ACC112 (cell line): ENCODE results near the gene SVOPL.
"Not testable (repeated sequence)": the region's sequence is repeated elsewhere in the genome, so short reads cannot be mapped to it uniquely, and the experiment has no call there.

Experiments
- H2AFZ ChIP-seq: fragments of 200-600 bp; sonication (generic); one replicate; pipeline ENCODE4 v1.6.0; 2017; ENCODE audit warnings: antibody characterized with exemption, low read length; ENCODE audit not compliant: unreplicated experiment
- H3K27ac ChIP-seq: fragments of 200-600 bp; sonication (generic); 2 replicates; pipeline ENCODE4 v1.5.1; 2014; ENCODE audit warnings: low read depth, mild to moderate bottlenecking, antibody characterized with exemption, low read length, moderate library complexity
- H3K27me3 ChIP-seq: fragments of 200-600 bp; sonication (generic); 2 replicates; pipeline ENCODE4 v1.6.1; 2014; ENCODE audit warnings: mild to moderate bottlenecking, antibody characterized with exemption, low read length, moderate library complexity, mixed read lengths; ENCODE audit not compliant: insufficient read depth
- H3K36me3 ChIP-seq: fragments of 200-600 bp; sonication (generic); 2 replicates; pipeline ENCODE4 v1.6.1; 2016; ENCODE audit warnings: mild to moderate bottlenecking, antibody characterized with exemption, low read length, moderate library complexity, mixed read lengths; ENCODE audit not compliant: insufficient read depth
- H3K4me1 ChIP-seq: fragments of 200-600 bp; sonication (generic); one replicate; pipeline ENCODE4 v1.6.1; 2016; ENCODE audit warnings: low read length, mixed read lengths; ENCODE audit not compliant: insufficient read depth, unreplicated experiment, control insufficient read depth
- H3K4me3 ChIP-seq: fragments of 200-600 bp; sonication (generic); 2 replicates; pipeline ENCODE4 v1.5.1; 2014; ENCODE audit warnings: mild to moderate bottlenecking, low read depth, low read length
- H3K79me2 ChIP-seq: fragments of 200-600 bp; sonication (generic); one replicate; pipeline ENCODE4 v1.6.0; 2016; ENCODE audit warnings: low read length; ENCODE audit not compliant: control insufficient read depth, unreplicated experiment, insufficient read depth

Gene SVOPL

DNA sequence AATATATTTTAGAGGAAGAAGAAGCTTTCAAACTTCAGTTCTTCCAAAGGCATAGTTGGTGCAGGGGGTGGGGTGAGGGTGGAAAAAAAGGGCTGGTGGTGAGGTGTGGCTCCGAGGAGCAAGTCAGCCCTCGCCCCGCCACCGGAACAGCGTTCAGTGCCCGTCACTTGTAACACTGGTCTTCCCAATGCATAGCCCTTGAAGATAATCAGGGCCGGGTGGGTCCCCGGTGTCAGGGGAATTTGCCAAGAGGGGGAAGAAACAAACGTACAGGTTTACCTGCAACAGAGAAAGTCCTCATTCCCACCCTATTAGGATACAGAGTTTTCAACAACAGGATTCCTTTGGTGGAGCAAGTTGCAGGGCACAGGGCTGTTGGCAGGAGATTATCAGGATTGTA, 1.5 kb downstream of the SVOPL start:
- Histone ChIP-seq H3K27ac (no peak overlapping the region), H3K36me3 (no peaks in the 10 kb centered on the region), H3K27me3 (peaks cover 32% of the 10 kb centered on the region), H3K79me2 (no peaks in the 10 kb centered on the region), H3K4me3 (no peak overlapping the region), H3K4me1 (no peaks in the 10 kb centered on the region), H2AFZ (no peak overlapping the region)

DNA sequence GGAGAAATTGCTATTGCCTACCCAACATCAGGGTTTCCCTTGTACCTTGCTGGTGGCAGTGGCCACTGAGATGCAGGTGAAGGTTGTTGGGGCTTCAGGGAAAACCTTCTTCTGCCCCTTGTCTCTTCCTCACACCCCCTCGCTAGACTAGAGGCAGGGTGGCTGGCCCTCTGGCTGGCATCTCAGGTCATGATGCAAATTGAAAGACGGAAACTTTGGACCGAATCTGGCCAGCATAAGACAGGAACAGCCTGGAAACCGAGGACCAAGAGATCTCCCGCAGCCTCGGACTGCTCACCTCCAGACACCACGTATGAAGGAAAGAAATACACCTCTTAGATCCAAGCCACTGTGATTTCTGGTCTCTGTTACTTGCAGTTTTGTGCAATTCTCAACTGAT, 2.9 kb downstream of the SVOPL start:
- Histone ChIP-seq H3K4me1 (no peaks in the 10 kb centered on the region), H3K36me3 (no peaks in the 10 kb centered on the region), H3K79me2 (no peaks in the 10 kb centered on the region), H3K27me3 (peaks cover 32% of the 10 kb centered on the region), H3K4me3 (no peak overlapping the region), H3K27ac (no peak overlapping the region), H2AFZ (no peak overlapping the region)

DNA sequence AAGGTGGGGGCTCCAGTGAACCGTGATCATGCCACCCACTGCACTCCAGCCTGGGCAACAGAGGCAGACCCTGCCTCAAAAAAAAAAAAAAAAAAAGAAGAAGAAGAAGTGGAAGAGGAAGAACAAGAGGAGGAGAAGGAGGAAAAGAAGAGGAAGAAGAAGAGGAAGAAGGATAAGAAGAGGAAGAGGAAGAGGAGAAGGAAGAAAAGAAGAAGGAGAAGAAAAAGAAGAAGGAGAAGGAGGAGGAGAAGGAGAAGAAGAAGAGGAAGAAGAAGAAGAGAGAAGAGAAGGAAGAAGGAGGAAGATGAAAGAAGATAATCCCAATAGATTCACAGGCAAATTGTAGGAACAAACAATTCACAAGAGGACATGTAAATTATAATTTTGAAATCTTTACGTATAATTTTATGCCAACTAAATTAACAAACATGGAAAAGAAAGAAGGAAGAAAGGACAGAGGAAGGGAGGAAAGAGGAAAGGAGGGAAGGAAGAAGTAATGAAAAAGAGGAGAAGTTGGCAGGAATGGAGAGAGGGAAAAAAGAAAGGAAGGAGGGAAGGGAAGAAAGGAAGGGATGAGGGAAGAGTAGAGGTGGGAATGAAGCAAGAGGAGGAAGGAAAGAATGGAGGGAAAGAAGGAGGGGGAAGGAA, 3.5 kb downstream of the SVOPL start:
- H3K79me2 ChIP-seq = no peaks in the 10 kb centered on the region
- no peak overlapping the region for H3K27ac ChIP-seq
- no peaks in the 10 kb centered on the region for H3K4me1 ChIP-seq
- no peak overlapping the region for H3K4me3 ChIP-seq
- peaks cover 32% of the 10 kb centered on the region for H3K27me3 ChIP-seq
- no peaks in the 10 kb centered on the region for H3K36me3 ChIP-seq
- H2AFZ ChIP-seq = no peak overlapping the region

DNA sequence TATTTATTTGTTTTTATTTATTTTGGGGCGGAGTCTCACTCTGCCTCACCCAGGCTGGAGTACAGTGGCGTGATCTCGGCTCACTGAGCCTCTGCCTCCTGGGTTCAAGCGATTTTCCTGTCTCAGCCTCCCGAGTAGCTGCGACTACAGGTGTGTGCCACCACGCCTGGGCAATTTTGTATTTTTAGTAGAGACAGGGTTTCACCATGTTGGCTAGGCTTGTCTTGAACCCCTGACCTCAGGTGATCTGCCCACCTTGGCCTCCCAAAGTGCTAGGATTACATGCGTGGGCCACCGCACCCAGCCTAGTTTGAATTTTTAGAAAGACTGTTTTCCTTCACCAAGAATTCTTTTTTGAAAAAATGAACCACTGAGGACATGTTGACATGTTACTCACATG, 5.4 kb downstream of the SVOPL start:
- H3K79me2 ChIP-seq, H3K4me1 ChIP-seq, H3K27ac ChIP-seq, H3K4me3 ChIP-seq, H3K36me3 ChIP-seq, H2AFZ ChIP-seq: not testable (repeated sequence)
- peaks cover 29% of the 10 kb centered on the region for H3K27me3 ChIP-seq

DNA sequence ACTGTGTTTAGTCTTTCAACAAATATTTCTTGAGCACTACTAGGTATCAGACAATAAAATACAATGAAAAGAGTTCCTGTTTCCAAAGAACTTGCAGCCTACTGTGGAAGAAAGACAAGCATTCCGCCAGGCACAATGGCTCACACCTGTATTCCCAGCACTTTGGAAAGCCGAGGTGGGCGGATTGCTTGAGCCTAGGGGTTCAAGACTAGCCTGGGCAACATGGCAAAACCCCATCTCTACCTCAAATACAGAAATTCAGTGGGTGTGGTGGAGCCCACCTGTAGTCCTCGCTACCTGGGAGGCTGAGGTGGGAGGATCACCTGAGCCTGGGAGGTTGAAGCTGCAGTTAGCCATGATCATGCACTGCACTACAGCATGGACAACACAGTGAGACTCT, 6.1 kb downstream of the SVOPL start:
- no peak overlapping the region for H3K4me3 ChIP-seq
- no peak overlapping the region for H2AFZ ChIP-seq
- H3K27ac ChIP-seq = no peak overlapping the region
- no peaks in the 10 kb centered on the region for H3K4me1 ChIP-seq
- H3K27me3 ChIP-seq = peaks cover 30% of the 10 kb centered on the region
- H3K79me2 ChIP-seq = no peaks in the 10 kb centered on the region
- H3K36me3 ChIP-seq = no peaks in the 10 kb centered on the region

DNA sequence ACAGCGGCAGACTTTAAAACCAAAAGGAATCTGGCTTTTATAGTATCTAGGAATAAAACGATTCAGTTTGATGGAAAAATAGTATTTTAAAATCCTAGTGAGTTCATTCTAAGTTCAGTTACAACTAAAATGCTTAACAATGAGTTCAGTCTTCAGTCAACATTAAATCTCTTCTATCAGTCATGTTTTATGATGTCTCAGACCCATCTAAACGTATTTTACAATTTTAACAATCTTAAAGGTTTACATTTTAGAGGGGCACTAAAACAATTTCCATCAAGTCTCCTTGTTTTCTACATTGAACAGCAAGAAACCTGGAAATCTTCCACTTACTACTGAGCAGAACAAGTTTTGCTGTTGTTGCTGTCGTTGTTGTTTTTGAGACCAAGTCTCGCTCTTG, 10.0 kb downstream of the SVOPL start:
- Histone ChIP-seq H3K4me1 (no peaks in the 10 kb centered on the region), H2AFZ (no peak overlapping the region), H3K4me3 (no peak overlapping the region), H3K27me3 (peaks cover 13% of the 10 kb centered on the region), H3K27ac (no peak overlapping the region), H3K36me3 (no peaks in the 10 kb centered on the region), H3K79me2 (no peaks in the 10 kb centered on the region)

DNA sequence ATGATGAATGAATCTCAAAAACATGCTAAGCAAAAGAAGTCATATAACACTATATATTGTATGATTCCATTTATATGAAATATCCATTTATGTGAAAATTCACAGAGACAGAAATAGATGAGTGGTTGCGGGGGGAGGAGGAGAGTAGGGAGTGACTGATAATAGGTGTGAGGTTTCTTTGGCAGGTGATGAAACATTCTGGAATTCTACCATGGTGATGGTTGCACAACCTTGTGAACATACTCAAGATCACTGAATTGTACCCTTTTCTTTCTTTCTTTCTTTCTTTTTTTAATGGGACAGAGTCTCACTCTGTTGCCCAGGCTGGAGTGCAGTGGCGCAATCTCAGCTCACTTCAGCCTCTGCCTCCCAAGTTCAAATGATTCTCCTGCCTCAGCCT, 10.7 kb downstream of the SVOPL start:
- H2AFZ ChIP-seq = no peak overlapping the region
- H3K4me3 ChIP-seq = no peak overlapping the region
- H3K27me3 ChIP-seq = peaks cover 13% of the 10 kb centered on the region
- H3K4me1 ChIP-seq = no peaks in the 10 kb centered on the region
- H3K27ac ChIP-seq = no peak overlapping the region
- no peaks in the 10 kb centered on the region for H3K36me3 ChIP-seq
- no peaks in the 10 kb centered on the region for H3K79me2 ChIP-seq

DNA sequence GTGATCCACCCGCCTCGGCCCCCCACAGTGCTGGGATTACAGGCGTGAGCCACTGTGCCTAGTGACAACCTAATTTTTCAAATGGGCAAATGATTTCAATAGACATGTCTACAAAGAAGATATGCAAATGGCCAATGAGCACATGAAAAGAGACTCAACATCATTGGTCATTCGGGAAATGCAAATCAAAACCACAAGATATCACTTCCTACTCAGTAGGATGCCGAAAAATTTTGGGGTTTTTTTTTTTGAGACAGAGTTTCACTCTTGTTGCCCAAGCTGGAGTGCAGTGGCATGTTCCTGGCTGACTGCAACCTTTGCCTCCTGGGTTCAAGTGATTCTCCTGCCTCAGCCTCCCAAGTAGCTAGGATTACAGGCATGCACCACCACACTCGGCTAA, 13.1 kb downstream of the SVOPL start:
- H3K4me1 ChIP-seq, H3K36me3 ChIP-seq, H2AFZ ChIP-seq, H3K79me2 ChIP-seq, H3K4me3 ChIP-seq, H3K27ac ChIP-seq: not testable (repeated sequence)
- peaks cover 13% of the 10 kb centered on the region for H3K27me3 ChIP-seq

DNA sequence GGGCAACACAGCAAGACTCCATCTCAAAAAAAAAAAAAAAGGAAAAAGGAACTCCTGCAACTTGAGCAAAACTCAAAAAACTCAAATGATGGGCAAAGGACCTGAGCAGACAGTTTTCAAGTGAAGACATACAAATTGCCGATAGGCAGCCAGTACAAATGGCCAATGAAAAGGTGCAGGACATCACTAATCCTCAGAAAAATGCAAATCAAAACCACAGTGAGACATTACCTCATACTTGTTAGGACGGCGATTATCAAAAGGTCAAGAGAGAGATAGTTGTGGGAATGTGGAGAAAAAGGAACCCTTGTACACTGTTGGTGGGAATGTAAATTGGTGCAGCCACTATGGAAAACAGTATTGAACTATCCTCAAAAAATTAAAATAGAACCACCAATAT, 16.8 kb downstream of the SVOPL start:
- no peaks in the 10 kb centered on the region for H3K4me1 ChIP-seq
- no peak overlapping the region for H2AFZ ChIP-seq
- peaks cover 12% of the 10 kb centered on the region for H3K27me3 ChIP-seq
- no peaks in the 10 kb centered on the region for H3K36me3 ChIP-seq
- H3K27ac ChIP-seq = no peak overlapping the region
- H3K79me2 ChIP-seq = no peaks in the 10 kb centered on the region
- H3K4me3 ChIP-seq = no peak overlapping the region

DNA sequence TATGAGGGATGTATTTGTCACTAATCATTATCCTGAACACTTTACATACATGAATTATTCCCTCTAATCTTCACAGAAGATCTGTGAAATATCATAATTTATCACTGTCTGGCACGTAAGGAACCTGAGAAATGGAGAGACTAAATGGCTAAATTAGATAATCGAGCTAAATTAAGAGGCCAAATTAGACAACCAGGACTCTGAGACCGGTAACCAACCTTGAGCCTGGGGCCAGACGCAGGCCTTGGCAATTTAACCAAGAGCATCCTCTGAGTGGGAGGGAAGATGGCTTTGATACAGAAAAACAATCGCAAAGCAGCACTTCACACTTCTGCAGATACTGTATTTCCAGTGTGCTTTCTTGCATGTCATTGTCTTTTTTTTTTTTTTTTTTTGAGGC, 21.4 kb downstream of the SVOPL start:
- H3K27ac ChIP-seq = no peak overlapping the region
- H2AFZ ChIP-seq = no peak overlapping the region
- no peak overlapping the region for H3K4me3 ChIP-seq
- peaks cover 21% of the 10 kb centered on the region for H3K27me3 ChIP-seq
- no peaks in the 10 kb centered on the region for H3K36me3 ChIP-seq
- no peaks in the 10 kb centered on the region for H3K79me2 ChIP-seq
- H3K4me1 ChIP-seq = no peaks in the 10 kb centered on the region

DNA sequence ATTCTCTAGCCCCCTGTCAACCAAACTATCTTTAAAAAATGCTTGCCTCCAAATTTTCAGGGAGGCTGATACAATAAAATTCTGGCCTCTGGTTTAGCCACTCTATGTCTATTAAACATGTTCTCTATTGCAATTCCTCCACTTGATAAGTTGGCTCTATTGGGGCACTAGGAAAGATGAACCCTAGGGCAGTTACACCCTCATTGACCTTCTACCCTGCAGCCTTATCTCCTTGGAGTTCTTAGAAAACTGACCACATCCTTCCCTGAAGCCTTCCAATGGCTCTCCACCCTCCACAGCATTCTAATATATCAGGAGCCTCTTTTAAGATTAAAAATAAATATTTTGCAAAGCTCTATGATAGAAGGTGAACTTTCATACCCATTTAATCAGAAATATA, 30.6 kb downstream of the SVOPL start:
- Histone ChIP-seq H3K27ac (no peak overlapping the region), H2AFZ (no peak overlapping the region), H3K27me3 (peaks cover 51% of the 10 kb centered on the region), H3K79me2 (no peaks in the 10 kb centered on the region), H3K36me3 (no peaks in the 10 kb centered on the region), H3K4me1 (no peaks in the 10 kb centered on the region), H3K4me3 (no peak overlapping the region)
